HG02981 (cell line): ENCODE results near the gene LRRC23.
A peak's percentile ranks its signal among the peaks of the same experiment; 100 is the strongest.
"Not testable (repeated sequence)": the region's sequence is repeated elsewhere in the genome, so short reads cannot be mapped to it uniquely, and the experiment has no call there.

Experiments used
- ATAC-seq: cut with Tn5 transposase; IDR thresholded peaks from one replicate; pipeline ENCODE4 v1.9.1; 2021; ENCODE audit warnings: mild to moderate bottlenecking, moderate library complexity; ENCODE audit not compliant: unreplicated experiment

The LRRC23 gene, protein sequence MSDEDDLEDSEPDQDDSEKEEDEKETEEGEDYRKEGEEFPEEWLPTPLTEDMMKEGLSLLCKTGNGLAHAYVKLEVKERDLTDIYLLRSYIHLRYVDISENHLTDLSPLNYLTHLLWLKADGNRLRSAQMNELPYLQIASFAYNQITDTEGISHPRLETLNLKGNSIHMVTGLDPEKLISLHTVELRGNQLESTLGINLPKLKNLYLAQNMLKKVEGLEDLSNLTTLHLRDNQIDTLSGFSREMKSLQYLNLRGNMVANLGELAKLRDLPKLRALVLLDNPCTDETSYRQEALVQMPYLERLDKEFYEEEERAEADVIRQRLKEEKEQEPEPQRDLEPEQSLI

GRCh38 chr12:6904280-6905276 lies at the start of gene LRRC23:
Gene LRRC23, plus strand, starts transcription at chr12:6904822. Its CDS starts 812 bp downstream, at chr12:6905634.
- peak; percentile 93 for ATAC-seq

GRCh38 chr12:6855322-6855721 lies 49.3 kb upstream of the LRRC23 start:
- ATAC-seq = no peak

DNA sequence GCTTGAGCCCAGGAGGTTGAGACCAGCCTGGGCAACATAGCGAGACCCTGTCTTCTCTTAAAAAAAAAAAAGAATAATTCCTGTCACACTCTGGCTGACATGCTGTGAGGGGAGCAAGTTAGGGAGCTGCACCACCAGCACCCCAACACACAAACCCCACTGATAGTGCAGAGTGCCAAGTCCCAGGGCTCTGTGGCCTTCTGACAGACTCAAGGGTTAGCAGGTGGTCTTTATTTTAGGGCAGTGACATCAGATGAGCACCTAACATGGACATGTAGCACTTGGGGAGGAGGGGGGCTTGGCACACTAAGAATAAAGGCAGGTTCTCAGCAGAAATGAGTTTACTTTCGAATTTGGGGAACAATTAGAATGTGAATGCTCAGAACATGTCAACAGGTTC lies 45.8 kb upstream of the LRRC23 start:
- ATAC-seq = no peak

DNA sequence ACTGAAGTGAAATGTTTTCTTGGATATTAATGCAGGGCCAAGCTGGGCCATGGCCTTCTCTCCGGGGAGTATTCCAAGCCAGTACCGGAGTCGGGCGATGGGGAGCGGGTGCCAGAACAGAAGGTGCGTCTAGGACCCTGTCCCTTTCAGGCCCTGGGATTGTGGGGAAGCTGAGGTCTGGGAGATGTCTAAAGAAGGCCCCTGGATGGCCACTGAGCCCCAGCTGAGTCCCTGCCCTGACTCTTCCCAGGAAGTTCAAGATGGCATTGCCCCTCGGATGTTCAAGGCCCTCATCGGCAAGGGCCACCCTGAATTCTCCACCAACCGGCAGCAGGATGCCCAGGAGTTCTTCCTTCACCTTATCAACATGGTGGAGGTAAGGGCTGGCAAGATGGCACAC lies 44.5 kb upstream of the LRRC23 start:
- no peak for ATAC-seq

DNA sequence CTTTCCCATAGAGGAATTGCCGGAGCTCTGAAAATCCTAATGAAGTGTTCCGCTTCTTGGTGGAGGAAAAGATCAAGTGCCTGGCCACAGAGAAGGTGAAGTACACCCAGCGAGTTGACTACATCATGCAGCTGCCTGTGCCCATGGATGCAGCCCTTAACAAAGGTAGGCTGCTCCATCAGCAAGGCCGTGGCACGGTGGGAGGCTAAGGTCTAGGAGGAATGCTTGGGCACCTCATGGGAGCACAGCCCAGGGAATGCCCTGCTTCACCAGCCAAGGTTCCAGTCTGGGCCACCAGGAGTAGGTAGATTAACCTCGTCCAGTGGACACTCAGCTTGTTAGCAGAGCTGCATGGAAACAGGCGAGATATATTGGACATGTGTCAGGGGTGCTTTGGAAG lies 43.7 kb upstream of the LRRC23 start:
- no peak for ATAC-seq

DNA sequence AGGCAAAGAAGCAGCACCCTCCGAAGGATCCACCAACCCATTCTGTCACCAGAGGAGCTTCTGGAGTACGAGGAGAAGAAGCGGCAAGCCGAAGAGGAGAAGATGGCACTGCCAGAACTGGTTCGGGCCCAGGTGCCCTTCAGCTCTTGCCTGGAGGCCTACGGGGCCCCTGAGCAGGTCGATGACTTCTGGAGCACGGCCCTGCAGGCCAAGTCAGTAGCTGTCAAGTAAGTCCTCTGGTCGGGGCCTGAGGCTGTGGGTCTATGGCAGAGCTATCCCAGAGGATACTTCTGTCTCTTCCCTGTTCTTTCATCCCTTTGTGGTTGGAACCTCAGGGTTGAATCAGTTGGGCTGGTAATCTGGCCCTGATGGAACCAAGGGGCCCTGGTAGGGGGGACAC lies 43.2 kb upstream of the LRRC23 start:
- ATAC-seq = no peak

DNA sequence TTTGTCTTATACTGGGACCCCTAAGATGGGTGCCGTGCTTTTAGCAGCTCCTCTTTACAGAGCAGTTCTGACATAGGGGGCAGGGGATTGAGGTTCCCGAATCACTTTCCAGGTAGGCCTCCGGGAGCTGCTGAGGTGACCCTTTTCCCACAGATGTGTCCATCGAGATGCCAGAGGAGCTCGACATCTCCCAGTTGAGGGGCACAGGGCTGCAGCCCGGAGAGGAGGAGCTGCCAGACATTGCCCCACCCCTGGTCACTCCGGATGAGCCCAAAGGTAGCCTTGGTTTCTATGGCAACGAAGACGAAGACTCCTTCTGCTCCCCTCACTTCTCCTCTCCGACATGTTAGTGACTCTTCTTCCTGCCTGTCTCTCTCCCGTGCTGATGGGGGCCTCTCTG lies 41.6 kb upstream of the LRRC23 start:
- ATAC-seq = no peak

DNA sequence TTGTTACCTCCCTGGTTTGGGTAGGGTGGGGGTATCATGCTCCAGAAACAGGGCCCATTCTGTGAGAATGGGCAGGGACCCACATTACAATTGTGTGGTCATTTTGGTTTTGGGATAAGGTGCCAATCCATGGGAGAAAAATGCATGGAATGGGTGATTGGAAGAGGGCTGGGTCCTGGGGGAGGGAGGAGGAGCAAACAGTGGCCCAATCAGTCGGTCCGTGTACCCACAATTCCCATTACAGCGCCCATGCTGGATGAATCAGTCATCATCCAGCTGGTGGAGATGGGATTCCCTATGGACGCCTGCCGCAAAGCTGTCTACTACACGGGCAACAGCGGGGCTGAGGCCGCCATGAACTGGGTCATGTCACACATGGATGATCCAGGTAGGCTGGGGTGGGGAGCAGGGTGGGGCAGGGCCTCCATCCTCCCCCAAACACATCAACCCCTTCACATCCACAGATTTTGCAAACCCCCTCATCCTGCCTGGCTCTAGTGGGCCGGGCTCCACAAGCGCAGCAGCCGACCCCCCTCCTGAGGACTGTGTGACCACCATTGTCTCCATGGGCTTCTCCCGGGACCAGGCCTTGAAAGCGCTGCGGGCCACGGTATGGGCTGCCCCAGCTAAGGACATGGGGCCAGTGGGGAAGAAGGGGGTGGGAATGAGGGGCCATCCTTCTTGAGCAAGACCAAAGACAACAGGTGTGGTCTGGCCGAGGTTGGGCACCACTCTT lies 40.9 kb upstream of the LRRC23 start:
- no peak for ATAC-seq

DNA sequence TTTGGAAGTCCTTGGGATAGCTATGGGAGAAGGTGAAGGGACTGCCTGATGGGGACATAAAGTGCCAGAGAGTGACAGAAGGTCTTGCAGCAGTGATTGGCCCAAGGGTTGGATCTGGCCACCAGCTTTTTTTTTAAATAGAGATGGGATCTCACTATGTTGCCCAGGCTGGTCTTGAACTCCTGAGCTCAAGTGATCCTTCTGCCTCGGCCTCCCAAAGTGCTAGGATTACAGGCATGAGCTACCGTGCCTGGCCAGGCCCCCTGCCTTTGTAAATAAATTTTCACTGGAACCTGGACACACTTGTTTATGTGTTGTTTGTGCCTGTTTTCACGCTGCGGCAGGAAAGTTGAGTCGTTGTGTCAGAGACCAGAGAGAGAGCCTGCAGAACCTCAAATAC lies 39.3 kb upstream of the LRRC23 start:
- ATAC-seq = not testable (repeated sequence)

- no peak for ATAC-seq
Measured at GRCh38 chr12:6866163-6866919, 38.3 kb upstream of the LRRC23 start.

DNA sequence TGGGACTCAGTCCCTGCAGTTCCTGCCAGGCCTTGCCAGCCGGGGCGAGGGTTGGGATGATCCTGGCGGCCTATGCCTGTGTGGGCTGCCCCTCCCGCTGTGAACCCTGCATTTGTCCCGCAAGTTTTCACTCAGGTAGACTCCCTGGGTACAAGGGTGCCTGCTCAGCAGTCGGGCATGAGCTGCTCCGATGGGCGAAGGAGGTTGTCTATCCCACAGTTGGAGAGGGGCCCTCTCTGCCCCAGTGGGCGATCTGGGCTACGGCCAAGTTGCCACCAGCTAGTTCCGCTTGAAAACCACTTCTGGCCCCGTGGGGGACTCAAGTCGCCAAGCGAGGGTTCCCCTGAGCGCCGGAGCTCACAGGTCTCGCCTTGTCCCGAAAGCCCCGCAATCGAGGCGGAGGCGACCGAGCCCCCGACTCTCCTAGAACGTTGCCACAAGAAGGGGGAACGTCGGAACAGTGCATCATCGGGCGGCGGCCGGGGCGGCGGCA lies 37.7 kb upstream of the LRRC23 start:
- ATAC-seq = peak; percentile 5

DNA sequence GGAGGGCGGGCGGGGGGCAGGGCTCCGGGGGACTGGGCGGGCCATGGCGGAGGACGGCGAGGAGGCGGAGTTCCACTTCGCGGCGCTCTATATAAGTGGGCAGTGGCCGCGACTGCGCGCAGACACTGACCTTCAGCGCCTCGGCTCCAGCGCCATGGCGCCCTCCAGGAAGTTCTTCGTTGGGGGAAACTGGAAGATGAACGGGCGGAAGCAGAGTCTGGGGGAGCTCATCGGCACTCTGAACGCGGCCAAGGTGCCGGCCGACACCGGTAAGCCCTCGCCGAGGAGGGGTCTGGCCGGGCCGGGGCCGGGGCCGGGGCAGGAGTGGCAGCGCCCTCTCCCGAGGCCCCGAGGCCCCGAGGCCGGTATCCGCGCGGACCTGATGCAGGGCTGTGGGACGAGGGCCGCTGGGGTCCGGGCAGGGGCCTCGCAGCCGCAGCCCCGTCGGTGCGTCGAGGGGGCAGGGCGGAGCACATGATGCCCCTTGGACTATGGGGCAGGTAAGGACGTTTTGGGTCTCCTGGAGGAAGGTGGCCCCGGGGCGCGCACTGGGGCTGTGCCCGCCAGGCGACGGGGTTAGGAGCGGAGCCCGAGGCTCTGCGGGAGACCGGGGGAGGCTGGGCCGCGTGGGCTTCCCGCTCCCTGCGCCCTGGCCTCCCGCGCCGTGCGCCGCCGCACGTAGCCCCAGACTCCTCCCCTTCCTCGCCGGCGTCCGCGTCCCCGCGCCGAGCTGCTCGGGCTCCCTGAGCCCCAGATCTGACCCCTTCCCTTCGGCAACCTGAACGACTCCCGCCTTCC lies 37.0 kb upstream of the LRRC23 start, which contains the start of gene TPI1:
TPI1 (plus strand) TSS at position 119 of the 798 bp plus-strand sequence; CDS start at position 155, 36 bp downstream.
- ATAC-seq = peak; percentile 57

- no peak for ATAC-seq
Measured at GRCh38 chr12:6868211-6869048, 36.2 kb upstream of the LRRC23 start.

GRCh38 chr12:6869049-6870021 lies 35.3 kb upstream of the LRRC23 start:
- ATAC-seq = no peak

DNA sequence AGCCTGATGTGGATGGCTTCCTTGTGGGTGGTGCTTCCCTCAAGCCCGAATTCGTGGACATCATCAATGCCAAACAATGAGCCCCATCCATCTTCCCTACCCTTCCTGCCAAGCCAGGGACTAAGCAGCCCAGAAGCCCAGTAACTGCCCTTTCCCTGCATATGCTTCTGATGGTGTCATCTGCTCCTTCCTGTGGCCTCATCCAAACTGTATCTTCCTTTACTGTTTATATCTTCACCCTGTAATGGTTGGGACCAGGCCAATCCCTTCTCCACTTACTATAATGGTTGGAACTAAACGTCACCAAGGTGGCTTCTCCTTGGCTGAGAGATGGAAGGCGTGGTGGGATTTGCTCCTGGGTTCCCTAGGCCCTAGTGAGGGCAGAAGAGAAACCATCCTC lies 34.3 kb upstream of the LRRC23 start:
- ATAC-seq = not testable (repeated sequence)

- ATAC-seq = no peak
Measured at GRCh38 chr12:6871052-6871957, 33.3 kb upstream of the LRRC23 start.
